ENCODE results near the gene GOLM1.

The GOLM1 gene

DNA sequence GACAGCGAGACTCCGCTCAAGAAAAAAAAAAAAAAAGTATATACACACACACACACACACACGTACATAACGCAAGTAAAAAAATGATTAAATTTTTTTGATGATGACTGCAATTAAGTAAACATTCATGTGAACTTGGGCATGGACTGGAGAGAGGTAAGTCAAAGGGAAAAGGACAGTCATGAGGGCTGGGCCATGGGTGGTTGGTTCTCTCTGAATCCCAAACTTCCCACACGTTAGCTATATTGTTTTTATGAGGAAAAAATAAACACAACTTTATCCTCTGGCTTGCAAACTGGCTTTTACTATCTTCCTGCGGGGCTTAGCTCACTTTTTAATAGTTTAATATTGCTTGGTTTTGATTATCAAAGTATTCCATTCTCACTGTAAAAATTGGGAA is 53.7 kb downstream of the GOLM1 start:
- no peak for DNase-seq (ENCODE audit: low spot score)

DNA sequence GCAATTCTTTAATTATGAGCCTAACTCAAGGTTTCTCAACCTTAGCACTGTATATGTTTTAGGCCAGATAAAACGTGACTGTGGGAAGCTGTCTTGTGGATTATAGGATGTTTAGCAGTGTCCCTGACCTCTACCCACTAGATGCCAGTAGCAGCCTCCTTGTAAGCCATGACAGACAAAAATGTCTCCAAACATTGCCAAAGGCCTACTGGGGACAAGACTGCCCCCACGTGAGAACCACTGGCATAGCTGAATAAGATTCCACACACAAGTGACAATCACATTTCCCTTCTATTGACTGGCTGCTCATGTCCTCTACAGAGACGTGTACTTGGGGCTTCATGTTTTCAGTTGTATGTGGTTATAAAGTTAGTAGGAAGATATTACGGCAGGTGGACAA is 55.4 kb downstream of the GOLM1 start:
- peak; percentile 22 for DNase-seq (ENCODE audit: low spot score)

DNA sequence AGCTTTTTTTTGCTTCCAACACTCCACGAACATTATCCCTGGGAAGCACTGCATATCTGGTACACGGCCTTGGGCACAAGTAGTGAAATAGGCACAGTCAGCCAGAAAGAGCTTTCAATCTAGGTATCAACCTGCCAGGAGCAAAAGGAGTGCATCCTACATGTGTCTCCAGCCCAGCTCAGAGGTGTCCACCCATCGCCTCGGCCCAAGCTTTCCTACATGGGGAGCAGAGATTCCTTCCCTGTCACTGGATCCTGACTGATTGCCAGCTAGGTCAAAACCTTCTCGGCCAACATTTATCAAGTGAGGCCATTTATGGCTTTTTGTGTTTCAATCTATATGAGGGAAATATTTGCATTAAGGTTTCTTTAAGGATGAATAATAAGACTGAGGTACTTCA is 55.8 kb downstream of the GOLM1 start:
- DNase-seq (ENCODE audit: low spot score): no peak

DNA sequence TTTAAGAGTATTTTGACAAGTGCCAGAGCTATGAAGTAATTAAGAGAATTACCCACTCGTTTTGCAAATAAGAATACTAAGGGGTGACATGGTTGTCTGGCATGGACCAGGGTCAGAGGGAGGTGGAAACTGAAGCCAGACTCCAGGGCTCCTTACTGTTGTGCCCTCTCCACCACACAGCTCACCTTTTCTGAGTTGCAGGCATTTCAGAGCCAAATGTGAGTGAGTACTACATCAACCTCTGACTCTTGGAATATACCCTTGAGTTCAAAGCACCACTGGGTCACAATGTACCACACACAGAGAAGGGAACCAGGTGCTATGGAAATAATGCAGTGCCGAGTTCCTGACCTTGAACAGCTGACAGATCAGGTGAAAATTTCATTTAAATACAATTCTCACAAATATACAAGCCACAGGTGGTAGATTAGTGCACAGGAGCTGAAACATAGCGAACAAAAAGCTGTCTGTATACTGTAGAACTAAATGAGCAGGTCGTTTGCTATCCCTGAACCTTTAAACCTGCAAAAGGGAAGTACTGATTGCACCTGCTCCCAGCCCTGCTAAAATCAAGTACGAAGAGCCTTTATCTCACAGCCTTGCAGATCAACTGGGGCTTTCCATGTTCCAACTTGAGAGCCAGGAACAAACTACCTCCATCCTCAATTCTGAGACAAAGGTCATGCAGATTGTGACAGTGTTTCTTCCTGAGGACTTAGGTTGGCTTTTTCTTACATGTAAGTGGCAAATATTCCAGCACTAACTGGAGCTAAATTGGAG is 57.0 kb downstream of the GOLM1 start:
- no peak for DNase-seq (ENCODE audit: low spot score)

DNA sequence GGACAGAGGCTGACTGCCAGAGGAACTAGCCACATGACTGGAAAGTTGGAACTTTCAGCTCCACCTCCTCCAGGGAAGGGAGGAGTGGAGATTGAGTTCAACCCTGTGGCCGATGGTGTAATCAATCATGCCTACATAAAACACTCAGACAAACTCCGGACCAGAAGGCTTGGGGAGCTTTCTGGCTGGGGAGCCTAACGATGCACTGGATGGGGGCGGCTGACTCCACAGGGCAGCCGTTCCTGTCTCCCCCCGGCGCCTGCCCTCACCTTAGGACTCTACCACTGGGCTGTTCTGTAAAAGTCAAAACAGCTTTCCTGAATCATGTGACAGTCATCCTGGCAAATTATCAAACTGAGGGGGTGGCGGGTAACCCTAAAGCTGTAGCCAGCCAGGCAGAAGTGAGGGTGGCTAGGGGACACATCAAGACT is 58.0 kb downstream of the GOLM1 start:
- no peak for DNase-seq (ENCODE audit: low spot score)

DNA sequence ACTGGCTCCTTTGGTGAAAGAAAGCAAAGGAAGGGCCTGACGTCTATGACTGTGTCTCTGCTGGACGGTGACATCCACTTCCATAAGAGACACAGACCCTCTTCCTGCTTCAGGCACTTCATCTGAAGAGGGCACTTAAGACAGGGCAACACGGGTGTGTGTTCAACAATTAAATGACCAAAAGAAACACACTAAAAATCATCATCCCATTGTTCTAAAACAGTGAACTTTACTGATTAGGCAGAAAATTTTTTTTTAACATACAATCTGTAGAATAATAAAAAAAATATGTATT is 58.5 kb downstream of the GOLM1 start:
- no peak for DNase-seq (ENCODE audit: low spot score)

DNA sequence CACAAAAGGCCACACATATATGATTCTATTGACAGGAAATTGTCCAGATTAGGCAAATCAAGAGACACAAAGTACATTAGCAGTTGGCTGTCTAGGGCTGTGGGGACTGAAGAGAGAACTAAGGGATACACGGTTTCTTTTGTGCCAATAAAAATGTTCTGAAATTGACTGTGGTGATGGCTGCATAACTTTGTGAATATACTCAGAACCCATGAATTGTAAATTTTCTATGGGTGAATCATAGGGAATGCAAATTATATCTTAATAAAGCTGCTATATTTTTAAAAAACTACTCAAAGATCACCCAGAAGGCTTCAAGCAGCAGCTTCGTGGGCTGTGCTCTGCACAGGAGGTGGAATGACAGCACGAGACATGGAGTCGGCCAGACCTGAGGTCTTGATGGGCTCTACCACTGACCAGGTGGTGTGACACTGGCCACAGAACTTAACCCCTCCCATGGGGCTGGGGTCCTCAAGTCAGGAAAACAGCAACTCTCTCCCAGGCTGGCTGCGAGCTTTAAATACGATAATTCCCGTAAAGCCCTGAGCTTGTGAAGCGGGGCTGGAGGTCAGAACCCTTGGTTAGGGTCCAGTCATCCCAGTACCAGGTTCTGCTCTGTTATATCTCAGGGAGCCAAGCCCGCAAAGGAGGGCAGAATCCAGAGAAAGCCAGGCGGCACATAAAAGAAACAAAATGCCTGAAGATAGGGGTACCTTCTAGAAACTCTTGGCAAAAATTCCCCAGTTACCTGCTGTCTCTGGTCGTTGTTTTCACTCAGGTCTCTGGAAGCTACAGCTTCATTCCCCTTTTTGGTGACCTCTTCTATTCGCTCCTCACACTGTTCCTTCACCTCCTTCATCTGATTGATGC is 59.1 kb downstream of the GOLM1 start:
- DNase-seq (ENCODE audit: low spot score): no peak

DNA sequence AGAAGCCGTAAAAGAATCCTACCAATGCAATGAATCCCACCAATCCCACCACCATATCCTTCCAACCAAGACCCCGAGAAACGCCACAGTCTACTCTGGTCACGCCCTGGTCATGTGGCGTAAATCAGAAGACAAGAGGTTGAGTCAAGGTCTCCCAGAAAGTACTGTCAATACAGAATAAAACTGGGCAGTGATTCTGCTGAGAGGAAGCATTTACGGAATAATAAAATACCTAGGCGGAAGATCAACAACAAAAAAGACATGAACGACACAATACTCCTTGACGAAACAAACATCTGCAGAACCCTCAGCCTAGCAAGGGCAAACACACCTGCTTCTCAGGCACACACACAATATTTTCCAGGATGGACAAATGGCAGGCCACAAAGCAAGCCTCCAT is 62.8 kb downstream of the GOLM1 start:
- no peak for DNase-seq (ENCODE audit: low spot score)

DNA sequence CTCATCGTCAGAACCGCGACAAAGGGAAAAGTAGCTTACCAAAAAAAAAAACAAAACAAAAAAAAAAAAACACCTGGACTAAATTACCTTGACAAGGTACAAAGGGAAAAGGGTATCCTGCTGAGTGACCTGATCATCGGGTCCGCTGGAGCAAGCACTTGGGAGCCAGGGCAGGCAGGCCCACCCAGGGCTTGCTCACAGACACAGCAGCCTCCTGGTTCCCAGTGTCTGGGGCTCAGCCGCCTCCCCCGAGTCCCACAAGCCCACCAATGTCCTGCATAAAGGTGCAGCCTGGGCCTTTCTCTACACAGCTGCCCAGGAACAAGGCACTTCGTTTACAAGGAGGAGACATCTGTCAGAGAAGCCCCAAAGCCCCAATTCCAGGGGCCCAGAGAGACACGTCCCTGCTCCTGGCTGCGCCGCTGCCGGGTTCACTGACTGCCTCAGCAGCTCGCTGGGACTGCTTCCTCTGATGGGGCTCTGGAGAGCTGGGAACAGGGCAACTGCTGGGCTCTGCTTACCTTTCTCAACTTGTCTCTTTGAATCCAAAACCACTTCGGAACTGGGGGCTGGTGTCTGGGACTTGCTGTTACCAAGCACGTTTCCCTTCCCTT is 63.4 kb downstream of the GOLM1 start:
- DNase-seq (ENCODE audit: low spot score): no peak

DNA sequence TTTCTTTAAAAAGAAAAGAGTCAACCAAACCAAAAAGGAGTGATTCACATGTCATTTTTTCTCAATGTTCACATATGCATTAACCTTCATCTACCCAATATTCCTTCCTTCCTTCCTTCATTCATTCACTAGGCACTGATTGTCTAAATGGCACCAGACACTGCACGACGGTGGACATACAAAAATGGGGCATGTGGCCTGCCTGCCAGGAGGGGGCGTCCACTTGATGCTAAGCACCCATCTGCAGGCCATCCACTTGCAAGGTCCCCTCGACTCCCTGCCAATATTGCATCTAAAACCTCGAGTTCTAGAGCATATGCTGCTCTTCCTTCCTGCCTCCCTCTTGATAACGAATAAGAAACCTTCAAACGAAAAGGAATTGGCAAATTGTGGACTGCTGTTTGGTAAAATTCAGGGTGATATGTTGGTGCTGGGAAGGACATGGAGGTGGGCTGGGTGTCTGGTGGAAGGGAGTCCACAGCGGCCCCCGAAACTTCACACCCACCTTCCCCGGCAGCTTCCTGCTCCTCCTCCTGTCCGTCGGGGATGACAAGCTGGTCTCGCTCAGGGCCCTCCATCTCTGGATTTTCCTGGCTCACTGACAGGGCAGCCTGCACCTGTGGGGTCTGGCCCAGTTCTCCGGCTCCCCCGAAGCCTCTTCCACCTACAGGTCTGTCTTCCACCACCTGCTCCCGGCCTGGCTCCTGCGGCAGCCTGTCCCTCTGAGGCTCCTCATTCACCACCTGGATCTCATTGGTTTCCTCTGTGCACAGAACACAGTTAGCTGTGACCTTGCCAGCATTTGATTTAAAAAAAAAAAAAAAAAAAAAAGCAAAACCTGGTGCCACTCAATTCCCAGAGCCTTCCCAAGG is 64.3 kb downstream of the GOLM1 start:
- peak; percentile 48 for DNase-seq (ENCODE audit: low spot score)

DNA sequence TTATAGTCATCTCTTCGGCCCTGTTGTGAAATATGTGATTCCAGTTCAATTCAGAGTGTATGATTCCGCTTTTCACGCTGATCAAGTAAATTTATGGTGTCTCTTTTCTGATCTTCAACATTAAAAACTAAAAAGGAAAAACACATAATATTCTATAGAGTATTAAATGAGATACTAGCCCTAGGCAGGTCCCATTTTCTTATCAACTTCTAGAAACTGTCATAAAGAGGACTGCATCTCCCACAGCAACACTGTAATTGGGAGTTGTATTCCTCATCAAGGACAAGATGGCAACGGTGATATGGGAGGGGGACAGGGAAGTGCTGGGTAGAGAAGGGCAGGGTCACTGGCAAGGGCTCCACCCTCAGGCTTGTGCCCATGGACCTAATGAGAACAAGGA is 71.6 kb downstream of the GOLM1 start:
- no peak for DNase-seq (ENCODE audit: low spot score)

DNA sequence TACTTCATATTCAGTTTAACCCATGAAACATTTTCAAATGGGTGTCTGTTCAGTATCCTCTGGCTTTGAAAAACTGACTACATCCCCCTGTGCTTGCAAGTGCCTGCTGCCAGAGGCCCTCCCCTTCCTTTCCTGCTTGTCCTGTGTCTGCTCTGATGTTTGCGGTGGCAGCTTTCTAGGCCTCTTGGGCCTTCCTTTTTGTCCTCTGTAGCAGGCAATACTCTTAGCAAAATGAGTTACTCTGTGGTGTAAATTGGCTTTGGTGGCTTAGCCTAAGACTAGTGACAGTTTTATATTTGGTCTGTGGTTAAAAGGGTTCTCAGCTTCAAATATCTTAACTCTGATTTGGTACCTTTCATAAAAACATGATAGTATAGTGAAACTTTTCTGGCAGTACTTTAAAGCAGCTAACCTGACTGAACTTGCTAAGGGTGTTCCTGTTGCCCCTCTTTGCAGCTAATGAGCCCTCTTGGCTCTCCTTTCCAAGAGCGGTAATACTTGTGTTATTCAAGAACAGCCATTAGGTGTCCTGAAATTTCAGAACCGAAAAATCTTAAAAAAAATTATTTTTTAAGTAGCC is 76.6 kb downstream of the GOLM1 start:
- no peak for DNase-seq (ENCODE audit: low spot score)

DNA sequence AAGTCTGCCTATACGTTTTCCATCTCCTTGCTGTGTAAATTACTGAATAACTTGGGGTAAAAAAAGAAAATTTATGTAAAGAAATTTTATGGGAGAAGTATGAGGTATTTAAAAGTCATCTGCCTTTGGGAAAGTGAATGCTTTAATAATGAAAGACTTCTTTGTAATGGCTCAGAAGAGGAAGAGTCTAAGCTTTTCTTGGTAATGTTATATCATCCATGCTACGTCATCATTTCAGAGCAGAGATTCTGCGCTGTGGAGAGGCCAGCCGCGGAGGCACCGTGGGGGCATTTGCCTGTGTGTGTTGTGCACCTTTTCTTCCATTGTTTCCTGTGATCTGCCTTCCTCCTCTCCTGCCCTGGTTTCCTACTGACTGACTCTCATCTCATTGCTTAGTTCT is 78.2 kb downstream of the GOLM1 start:
- no peak for DNase-seq (ENCODE audit: low spot score)

DNA sequence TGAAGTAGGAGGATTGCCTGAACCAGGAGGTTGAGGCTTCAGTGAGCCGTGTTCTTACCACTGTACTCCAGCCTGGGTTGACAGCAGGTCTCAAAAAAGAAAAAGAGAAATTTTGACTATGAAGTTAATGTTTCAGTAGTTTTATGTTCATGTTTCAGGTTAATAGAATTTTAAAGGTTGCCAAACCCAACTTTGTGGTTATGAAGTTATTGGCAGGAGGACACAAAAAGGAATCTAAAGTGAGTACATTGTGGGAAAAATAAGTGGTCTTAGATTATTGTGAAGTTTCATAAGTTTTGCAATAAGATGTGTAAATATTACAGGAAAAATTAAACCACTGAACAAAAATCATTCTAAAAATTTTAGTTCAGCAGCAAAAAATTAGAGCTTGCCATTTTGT is 78.6 kb downstream of the GOLM1 start:
- DNase-seq (ENCODE audit: low spot score): no peak

DNA sequence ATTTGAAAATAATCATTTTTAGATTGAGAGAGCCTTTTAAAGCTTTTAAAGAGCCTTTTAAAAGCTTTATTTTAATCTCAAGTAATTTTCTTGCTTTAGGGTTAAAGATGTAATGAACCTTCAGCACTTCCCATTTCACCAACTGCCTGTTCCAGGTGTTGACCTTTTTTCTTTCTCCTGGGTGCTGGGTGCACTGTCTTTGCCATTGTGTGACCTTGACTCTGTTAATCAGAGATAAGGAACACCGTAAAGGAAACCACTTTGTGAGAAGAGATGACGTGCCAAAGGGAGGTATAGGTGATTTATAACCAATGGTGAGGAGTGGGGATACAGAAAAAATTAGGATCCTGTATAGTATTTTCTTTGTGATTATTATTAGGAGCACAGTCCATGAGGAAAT is 90.2 kb downstream of the GOLM1 start:
- DNase-seq (ENCODE audit: low spot score): no peak

DNA sequence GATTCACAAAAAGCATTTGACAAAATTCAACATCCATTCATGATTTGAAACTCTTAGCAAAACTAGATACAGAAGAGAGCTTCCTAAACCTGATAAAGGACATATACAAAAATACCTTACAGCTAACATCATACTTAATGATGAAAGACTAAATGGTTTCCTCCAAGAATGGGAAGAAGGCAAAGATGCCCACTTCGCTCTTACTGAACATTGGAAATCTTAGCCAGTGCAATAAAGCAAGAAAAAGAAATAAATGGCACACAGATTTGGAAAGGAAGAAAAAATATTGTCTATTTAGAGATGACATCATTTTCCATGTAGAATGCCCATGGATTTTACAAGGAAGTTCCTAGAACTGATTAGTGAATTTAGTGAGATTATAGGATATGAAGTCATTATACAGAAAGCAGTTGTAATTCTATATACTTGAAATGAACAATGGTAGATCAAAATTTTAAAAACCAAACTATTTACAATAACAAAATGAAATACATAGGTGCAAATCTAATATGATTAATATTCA is 94.0 kb downstream of the GOLM1 start:
- DNase-seq (ENCODE audit: low spot score): no peak

DNA sequence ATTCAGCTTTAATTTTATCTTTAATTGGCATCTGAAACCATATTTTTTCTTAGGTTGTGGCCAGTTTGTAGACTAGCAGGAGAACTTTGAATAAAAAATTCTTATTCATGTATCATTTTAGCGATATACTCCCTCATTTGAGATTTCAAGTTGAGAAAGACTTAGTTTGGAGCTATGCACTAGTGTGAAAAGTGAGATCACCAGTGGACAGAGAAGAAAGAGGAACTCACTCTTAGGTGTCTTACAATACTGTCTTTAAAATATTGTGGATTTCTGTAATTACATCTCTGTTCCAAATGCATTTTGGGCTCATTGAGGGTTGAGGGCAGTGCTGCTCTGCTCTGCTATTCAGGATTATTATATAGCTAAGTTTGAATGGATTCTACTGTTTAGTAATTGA is 103.8 kb downstream of the GOLM1 start:
- DNase-seq (ENCODE audit: low spot score): no peak

DNA sequence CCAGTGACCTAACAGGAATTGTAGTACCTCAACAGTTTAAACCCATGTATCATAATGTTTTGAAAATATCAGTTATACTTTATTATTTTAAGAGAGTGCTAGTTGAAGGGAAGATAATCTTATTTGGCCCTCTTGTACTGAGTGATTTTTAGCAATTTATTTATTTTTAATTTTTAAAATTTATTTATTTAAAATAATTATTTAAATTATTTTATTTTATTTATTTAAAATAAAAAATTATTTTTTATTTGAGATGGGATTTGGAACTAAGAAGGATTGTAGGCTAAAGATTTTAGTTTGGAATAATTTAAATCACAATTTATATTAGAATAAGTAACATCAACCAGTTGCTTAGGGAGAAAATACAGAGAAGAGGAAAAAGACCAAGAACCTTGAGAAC is 104.3 kb downstream of the GOLM1 start:
- no peak for DNase-seq (ENCODE audit: low spot score)

DNA sequence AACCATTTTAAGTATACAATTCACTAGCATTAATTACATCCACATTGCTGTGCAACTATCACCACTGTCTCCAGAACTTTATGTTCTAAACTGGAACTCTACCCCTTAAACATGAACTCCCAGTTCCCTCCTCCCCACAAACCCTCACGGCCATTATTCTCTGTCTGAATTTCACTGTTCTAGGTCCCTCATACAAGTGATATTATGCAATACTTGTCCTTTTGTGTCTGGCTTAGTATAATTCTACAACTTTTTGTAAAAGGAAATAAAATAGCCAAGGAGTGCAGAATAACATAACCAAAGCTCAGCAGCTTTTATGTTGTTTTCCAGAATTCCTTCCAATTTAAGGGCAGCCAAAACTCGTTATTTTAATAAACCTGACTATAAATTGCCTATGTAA is 105.2 kb downstream of the GOLM1 start:
- DNase-seq (ENCODE audit: low spot score): no peak

DNA sequence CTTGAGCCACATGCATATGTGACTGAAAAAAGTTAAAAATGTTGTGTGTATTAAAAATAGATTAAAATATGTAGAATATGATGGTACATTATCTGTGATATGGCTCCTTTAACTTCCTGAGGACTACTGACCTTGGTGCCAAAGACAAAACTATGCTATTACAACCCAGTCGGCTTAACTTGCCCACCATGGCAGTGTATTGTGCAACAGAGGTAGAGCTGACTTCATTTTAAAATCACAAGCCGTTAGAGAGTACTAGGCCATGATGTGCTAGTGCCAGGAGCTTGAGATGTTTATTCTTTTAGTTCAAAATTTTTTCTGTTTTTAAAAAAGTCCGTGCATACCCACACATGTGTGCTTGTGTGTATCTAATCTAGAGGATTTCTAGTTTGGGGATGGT is 112.1 kb downstream of the GOLM1 start:
- no peak for DNase-seq (ENCODE audit: low spot score)

DNA sequence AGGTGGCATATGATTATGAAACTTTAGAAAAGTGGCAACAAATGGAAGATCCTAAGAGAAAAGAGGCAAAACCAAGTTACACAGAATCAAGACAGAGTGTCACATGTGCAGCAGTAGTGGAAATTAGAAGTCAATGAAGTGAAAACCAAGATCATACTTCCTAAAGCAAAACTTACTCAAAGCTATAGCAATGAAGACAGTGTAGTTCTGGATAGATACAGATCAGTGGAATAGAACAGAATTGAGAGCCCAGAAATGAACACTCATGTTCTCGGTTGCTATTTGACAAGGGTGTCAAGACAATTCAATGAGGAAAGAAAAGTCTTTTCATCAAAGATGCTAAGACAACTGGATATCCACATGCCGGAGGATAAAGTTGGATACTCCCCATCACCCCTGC is 114.9 kb downstream of the GOLM1 start:
- no peak for DNase-seq (ENCODE audit: low spot score)

DNA sequence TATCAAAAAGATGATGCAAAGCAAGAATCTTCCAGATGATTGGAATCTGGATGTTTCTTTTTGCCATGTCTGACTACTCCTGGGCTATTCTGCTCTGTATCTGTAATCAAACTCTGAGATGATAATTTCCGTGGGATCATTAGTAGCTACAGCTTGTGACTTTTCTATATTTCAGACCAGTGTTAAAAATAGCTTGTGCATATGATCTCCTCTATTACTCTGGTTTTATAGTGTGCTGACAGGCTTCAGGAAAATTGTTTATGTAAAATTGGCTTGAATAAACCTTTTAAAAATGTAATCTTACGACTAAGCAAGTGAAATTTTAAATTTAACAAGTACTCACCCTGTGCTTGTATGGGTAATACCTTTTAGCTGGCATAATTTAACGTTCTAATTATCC is 118.0 kb downstream of the GOLM1 start:
- no peak for DNase-seq (ENCODE audit: low spot score)

Measured in SW480 (cell line).